H1 (cell line): Measurements from ENCODE around the gene CHI3L1. TPM values are rescaled to one million over a fixed set of nuclear protein-coding genes. Genes with fewer than 3 reads are reported as not detected.

Experiments
- CTCF ChIA-PET: fragments of 300-600 bp; sonication (Branson Sonifier 250); formaldehyde crosslinking; loops from one replicate; lab custom pipeline; 2021; ENCODE audit not compliant: partially characterized antibody; lab: Charles Lee
- POLR2A ChIA-PET: fragments of 300-600 bp; sonication (Branson Sonifier 250); formaldehyde crosslinking; loops from one replicate; lab custom pipeline; 2021; ENCODE audit warnings: inconsistent platforms; ENCODE audit not compliant: partially characterized antibody; lab: Charles Lee
- DNase-seq, 2 experiments: peaks; one replicate each; pipeline versions ENCODE4 v3.0.0 to v3.0.0-alpha.2; 2010 to 2022; ENCODE audit warnings: low spot score in 2 of 2, low read depth in 1 of 2, mixed read lengths in 1 of 2
- FAIRE-seq: peaks from 2 replicates; lab custom pipeline; 2011; peaks lifted over from hg19 to GRCh38; lab: Jason Lieb, UNC
- H2AFZ ChIP-seq: 2 replicates; pipeline ENCODE4 v1.8.1; 2012; ENCODE audit warnings: low read length, inconsistent platforms
- H2AK5ac ChIP-seq: 2 replicates; pipeline ENCODE4 v1.6.1; 2013; ENCODE audit warnings: low read depth, low read length
- H2BK120ac ChIP-seq: replicated peaks from 2 replicates; pipeline ENCODE3; 2013; ENCODE audit warnings: low read depth, low read length, inconsistent platforms
- H2BK12ac ChIP-seq: 2 replicates; pipeline ENCODE4 v1.6.1; 2013; ENCODE audit warnings: low read depth, low read length
- H2BK15ac ChIP-seq: 2 replicates; pipeline ENCODE4 v1.6.1; 2013; ENCODE audit warnings: low read length
- H2BK20ac ChIP-seq: 2 replicates; pipeline ENCODE4 v1.6.1; 2013; ENCODE audit warnings: low read length
- H2BK5ac ChIP-seq: 2 replicates; pipeline ENCODE4 v1.6.1; 2013; ENCODE audit warnings: low read depth, low read length
- H3K14ac ChIP-seq: 2 replicates; pipeline ENCODE4 v1.6.1; 2013; ENCODE audit warnings: inconsistent platforms; ENCODE audit not compliant: insufficient read length
- H3K18ac ChIP-seq: 2 replicates; pipeline ENCODE4 v1.6.1; 2013; ENCODE audit warnings: low read length; ENCODE audit errors: extremely low read depth
- H3K23ac ChIP-seq: 2 replicates; pipeline ENCODE4 v1.6.1; 2013; ENCODE audit warnings: inconsistent platforms; ENCODE audit not compliant: insufficient read length
- H3K23me2 ChIP-seq: 2 replicates; pipeline ENCODE4 v1.6.1; 2013; ENCODE audit warnings: low read depth, low read length
- H3K27ac ChIP-seq: 2 replicates; pipeline ENCODE4 v1.6.1; 2011; ENCODE audit warnings: low read depth, low read length, inconsistent platforms
- H3K27me3 ChIP-seq, 4 experiments: replicated peaks in 1 of 4; 1 replicate in 1 of 4; 2 replicates in 3 of 4; pipeline versions ENCODE4 v1.6.1 to v1.8.1; 2011 to 2013; ENCODE audit warnings: low read length in 3 of 4, mild to moderate bottlenecking in 3 of 4, inconsistent platforms in 2 of 4, mixed read lengths in 2 of 4, moderate library complexity in 1 of 4; ENCODE audit not compliant: control insufficient read depth in 3 of 4, insufficient read depth in 3 of 4; ENCODE audit errors: extremely low read depth in 1 of 4
- H3K36me3 ChIP-seq, 4 experiments: 2 replicates each; pipeline versions ENCODE4 v1.6.1 to v1.8.1; 2011 to 2013; ENCODE audit warnings: mild to moderate bottlenecking in 4 of 4, low read length in 3 of 4, moderate library complexity in 2 of 4, control low read depth in 1 of 4, inconsistent platforms in 1 of 4; ENCODE audit not compliant: insufficient read depth in 4 of 4, control insufficient read depth in 2 of 4
- H3K4ac ChIP-seq: replicated peaks from 2 replicates; pipeline ENCODE3; 2013; ENCODE audit warnings: low read length, low read depth, mixed read lengths, inconsistent platforms; ENCODE audit not compliant: insufficient read length
- H3K4me1 ChIP-seq, 4 experiments: replicated peaks in 1 of 4; 1 replicate in 1 of 4; 2 replicates in 3 of 4; pipeline versions ENCODE4 v1.6.1 to v1.8.1; 2011 to 2013; ENCODE audit warnings: low read length in 3 of 4, inconsistent platforms in 2 of 4, mixed read lengths in 1 of 4; ENCODE audit not compliant: insufficient read depth in 4 of 4, control insufficient read depth in 3 of 4
- H3K4me2 ChIP-seq, 2 experiments: 2 replicates each; pipeline versions ENCODE4 v1.6.1 to v1.8.1; 2011 to 2013; ENCODE audit warnings: low read depth in 2 of 2, low read length in 2 of 2, control low read depth in 1 of 2, inconsistent platforms in 1 of 2, mild to moderate bottlenecking in 1 of 2; ENCODE audit not compliant: insufficient read depth in 1 of 2
- H3K4me3 ChIP-seq, 4 experiments: fragments of 200-600, 300-600 bp in 1 of 4; sonication (generic), shearing (Covaris generic), sonication (Bioruptor Twin) in 1 of 4; 2 replicates each; pipeline versions ENCODE4 v1.5.1 to v1.8.1; 2011 to 2016; ENCODE audit warnings: low read length in 4 of 4, low read depth in 3 of 4, control low read depth in 2 of 4, inconsistent platforms in 2 of 4, mild to moderate bottlenecking in 2 of 4, mixed read lengths in 1 of 4, moderate library complexity in 1 of 4; ENCODE audit not compliant: insufficient read depth in 2 of 4; ENCODE audit errors: extremely low read depth in 1 of 4
- H3K56ac ChIP-seq: replicated peaks from 2 replicates; pipeline ENCODE3; 2013; ENCODE audit warnings: low read depth, mild to moderate bottlenecking, mixed read lengths, low read length, inconsistent platforms; ENCODE audit not compliant: insufficient read length
- H3K79me1 ChIP-seq: 2 replicates; pipeline ENCODE4 v1.6.1; 2013; ENCODE audit warnings: low read depth, low read length, control low read depth
- H3K79me2 ChIP-seq, 2 experiments: 2 replicates each; pipeline versions ENCODE4 v1.6.1 to v1.8.1; 2012 to 2013; ENCODE audit warnings: low read length in 2 of 2, mild to moderate bottlenecking in 2 of 2, inconsistent platforms in 1 of 2; ENCODE audit not compliant: insufficient read depth in 2 of 2, control insufficient read depth in 1 of 2
- H3K9ac ChIP-seq, 4 experiments: replicated peaks in 1 of 4; 1 replicate in 1 of 4; 2 replicates in 3 of 4; pipeline versions ENCODE4 v1.6.1 to v1.8.1; 2011 to 2013; ENCODE audit warnings: low read depth in 3 of 4, low read length in 3 of 4, control low read depth in 2 of 4, mild to moderate bottlenecking in 2 of 4, moderate library complexity in 2 of 4, inconsistent platforms in 1 of 4; ENCODE audit errors: extremely low read depth in 1 of 4
- H3K9me3 ChIP-seq, 2 experiments: 2 replicates each; pipeline versions ENCODE4 v1.6.1 to v1.8.1; 2012 to 2013; ENCODE audit warnings: mild to moderate bottlenecking in 2 of 2, moderate library complexity in 2 of 2, control low read depth in 1 of 2, inconsistent platforms in 1 of 2, low read depth in 1 of 2, low read length in 1 of 2, mixed read lengths in 1 of 2; ENCODE audit not compliant: insufficient read depth in 2 of 2
- H4K20me1 ChIP-seq, 2 experiments: replicated peaks in 1 of 2; 2 replicates each; pipeline versions ENCODE3 to v1.8.1; 2011 to 2013; ENCODE audit warnings: inconsistent platforms in 2 of 2, low read length in 2 of 2, mild to moderate bottlenecking in 1 of 2; ENCODE audit not compliant: insufficient read depth in 2 of 2, control insufficient read depth in 1 of 2
- H4K5ac ChIP-seq: 2 replicates; pipeline ENCODE4 v1.6.1; 2013; ENCODE audit warnings: low read length, low read depth, mixed read lengths, inconsistent platforms; ENCODE audit not compliant: insufficient read length
- H4K8ac ChIP-seq: 2 replicates; pipeline ENCODE4 v1.8.0; 2013; ENCODE audit warnings: mild to moderate bottlenecking, moderate library complexity, low read length, inconsistent platforms; ENCODE audit not compliant: insufficient read depth; ENCODE audit errors: extremely low read depth
- H4K91ac ChIP-seq: replicated peaks from 2 replicates; pipeline ENCODE3; 2013; ENCODE audit warnings: low read length, mixed read lengths, inconsistent platforms; ENCODE audit not compliant: insufficient read length
- ASH2L ChIP-seq: fragments of 200-600, 300-600 bp; sonication (generic); IDR thresholded peaks from one replicate; pipeline ENCODE4 v1.7.1; 2017; ENCODE audit warnings: low read length
- BRCA1 ChIP-seq: IDR thresholded peaks from 2 replicates; pipeline ENCODE4 v1.6.1; 2012; ENCODE audit warnings: low read depth, low read length, improper control_type of control experiment
- CHD1 ChIP-seq: IDR thresholded peaks from 2 replicates; pipeline ENCODE4 v1.6.1; 2012; ENCODE audit warnings: low read depth, low read length, improper control_type of control experiment
- CHD2 ChIP-seq: IDR thresholded peaks from 2 replicates; pipeline ENCODE4 v1.6.1; 2012; ENCODE audit warnings: low read length, improper control_type of control experiment
- EP300 ChIP-seq, 2 experiments: IDR thresholded peaks; 1 replicate in 1 of 2; 2 replicates in 1 of 2; pipeline ENCODE4 v1.6.1; 2011 to 2012; ENCODE audit warnings: low read depth in 2 of 2, low read length in 2 of 2, mild to moderate bottlenecking in 2 of 2, borderline replicate concordance in 1 of 2, inconsistent platforms in 1 of 2, moderate library complexity in 1 of 2
- GTF2F1 ChIP-seq: IDR thresholded peaks from 2 replicates; pipeline ENCODE4 v1.6.1; 2012; ENCODE audit warnings: low read depth, low read length, improper control_type of control experiment, borderline replicate concordance
- HDAC6 ChIP-seq: IDR thresholded peaks from one replicate; pipeline ENCODE4 v1.7.1; 2012; ENCODE audit warnings: low read depth, mild to moderate bottlenecking, inconsistent platforms, low read length, moderate library complexity
- NRF1 ChIP-seq: IDR thresholded peaks from 2 replicates; pipeline ENCODE4 v1.6.1; 2011; ENCODE audit warnings: mild to moderate bottlenecking, low read depth, low read length, improper control_type of control experiment
- POLR2A ChIP-seq, 2 experiments: IDR thresholded peaks; 1 replicate in 1 of 2; 2 replicates in 1 of 2; pipeline ENCODE4 v1.6.1; 2011; ENCODE audit warnings: low read depth in 2 of 2, low read length in 2 of 2, mild to moderate bottlenecking in 2 of 2; ENCODE audit errors: control extremely low read depth in 1 of 2
- RXRA ChIP-seq: IDR thresholded peaks from 2 replicates; pipeline ENCODE4 v1.6.1; 2011; ENCODE audit warnings: low read depth, mild to moderate bottlenecking, low read length, moderate library complexity; ENCODE audit not compliant: insufficient read depth
- SP1 ChIP-seq: IDR thresholded peaks from 2 replicates; pipeline ENCODE4 v1.6.1; 2011; ENCODE audit warnings: low read depth, low read length
- TBP ChIP-seq: IDR thresholded peaks from 2 replicates; pipeline ENCODE4 v1.6.1; 2011; ENCODE audit warnings: low read depth, low read length, improper control_type of control experiment
- USF2 ChIP-seq: IDR thresholded peaks from 2 replicates; pipeline ENCODE4 v1.6.1; 2011; ENCODE audit warnings: low read length, improper control_type of control experiment
- WGBS, 2 experiments: shearing (Covaris generic) in 1 of 2; methylation state at CpG; one replicate each; pipeline versions ENCODE4 v1.1.6 to v1.1.7; 2013 to 2015; ENCODE audit warnings: low lambda C conversion rate in 2 of 2, mixed read lengths in 2 of 2, inconsistent platforms in 1 of 2, low coverage in 1 of 2, missing lambda C conversion rate in 1 of 2; ENCODE audit not compliant: insufficient replicate concordance in 2 of 2, insufficient coverage in 1 of 2, insufficient read length in 1 of 2; ENCODE audit errors: extremely low coverage in 1 of 2, missing lambda C conversion rate in 1 of 2; 5-methylcytosine and 5-hydroxymethylcytosine counted together
- polyA plus RNA-seq, 7 experiments: library from polyadenylated mRNA; depleted of rRNA in 3 of 7; stranded (reverse) in 5 of 7; unstranded in 2 of 7; fragments of >200 nt in 5 of 7; fragments of 200-250 nt in 2 of 7; gene quantifications; 1 replicate in 5 of 7; 2 replicates in 1 of 7; 4 replicates in 1 of 7; pipeline versions ENCODE4 v1.2.1 to v1.2.3, GENCODE V29; 2011 to 2013; ENCODE audit warnings: missing spikeins in 2 of 7, mixed read lengths in 2 of 7
- total RNA-seq: library from RNA; stranded (reverse); fragmentation: NEBNext Ultra II Directional; extraction: Animal tissue kit (Norgen Biotek cat#: 25700); gene quantifications from 2 replicates; pipeline ENCODE4 v1.2.1, GENCODE V29; 2021

Gene CHI3L1
- total and polyA plus RNA-seq, 2 of the 8 experiments (the other 6 are each of a cell fraction or from before 2014, with no cell fraction given): 1.0 TPM; not detected in 1

- 94% methylated on average over 10 of the region's 10 CpGs; no CpG with 5 or more reads in 1 of the 2 experiments for WGBS, 2 experiments
- TF ChIP-seq CHD2 (no peak), ASH2L (no peak), SP1 (no peak), GTF2F1 (no peak), BRCA1 (no peak), HDAC6 (no peak), RXRA (no peak), NRF1 (no peak), TBP (no peak), USF2 (no peak), EP300 (IDR thresholded peaks at IDR 0.05; ENCODE audit: borderline replicate concordance in 1 of 2, low read depth in 2 of 2, low read length in 2 of 2) (no peak), POLR2A (IDR thresholded peaks at IDR 0.05; ENCODE audit: control extremely low read depth in 1 of 2, low read depth in 2 of 2, low read length in 2 of 2) (no peak), CHD1 (no peak)
Observed at GRCh38 chr1:203201516-203202205, 15.2 kb upstream of the CHI3L1 start.

More at GRCh38 chr1:203201516-203202205, 15.2 kb upstream of the CHI3L1 start:
- no peaks in the 10 kb centered on the region for H3K23me2 ChIP-seq
- H3K4me1 ChIP-seq: peaks cover 0 to 8% (median 0%) of the 10 kb centered on the region in 4 experiments; a peak in 2 of 7 replicates
- H3K23ac ChIP-seq: no peak overlapping the region
- no peak for DNase-seq
- no peak overlapping the region for H3K56ac ChIP-seq
- H4K20me1 ChIP-seq: no peaks in the 10 kb centered on the region
- ChIA-PET CTCF (interaction anchor here (1.1 to 6.7 kb wide), 6 partner anchors 15 to 161 kb away, joined by 3 to 55 read pairs (median 8); no protein-coding TSS in a partner anchor), POLR2A (no interaction called here)
- H3K9me3 ChIP-seq: no peaks in the 10 kb centered on the region
- no peak overlapping the region for H2BK5ac ChIP-seq
- H3K9ac ChIP-seq: no peak overlapping the region
- H2AK5ac ChIP-seq: no peak overlapping the region
- no peak overlapping the region for H3K4me2 ChIP-seq
- H4K91ac ChIP-seq: no peak overlapping the region
- H3K4me3 ChIP-seq: no peak overlapping the region
- FAIRE-seq: no peak
- H3K14ac ChIP-seq: no peak overlapping the region
- H2AFZ ChIP-seq: no peak overlapping the region
- H3K79me1 ChIP-seq: no peaks in the 10 kb centered on the region
- no peak overlapping the region for H2BK20ac ChIP-seq
- H3K36me3 ChIP-seq: no peaks in the 10 kb centered on the region
- no peaks in the 10 kb centered on the region; a peak in 1 of 7 replicates for H3K27me3 ChIP-seq
- H2BK15ac ChIP-seq: no peak overlapping the region
- no peak overlapping the region for H4K8ac ChIP-seq
- no peak overlapping the region for H2BK120ac ChIP-seq
- H3K79me2 ChIP-seq: no peaks in the 10 kb centered on the region
- no peak overlapping the region for H3K4ac ChIP-seq
- no peak overlapping the region for H3K27ac ChIP-seq
- no peak overlapping the region for H4K5ac ChIP-seq
- no peak overlapping the region for H2BK12ac ChIP-seq
- no peak overlapping the region for H3K18ac ChIP-seq
